ENCODE results near the gene LPCAT1. TPM values are rescaled to one million over a fixed set of nuclear protein-coding genes. Genes with fewer than 3 reads are reported as not detected.
"Not testable (repeated sequence)": the region's sequence is repeated elsewhere in the genome, so short reads cannot be mapped to it uniquely, and the experiment has no call there.

LPCAT1 gene
- polyA plus RNA-seq, 1 donor: 30.6 TPM

DNA sequence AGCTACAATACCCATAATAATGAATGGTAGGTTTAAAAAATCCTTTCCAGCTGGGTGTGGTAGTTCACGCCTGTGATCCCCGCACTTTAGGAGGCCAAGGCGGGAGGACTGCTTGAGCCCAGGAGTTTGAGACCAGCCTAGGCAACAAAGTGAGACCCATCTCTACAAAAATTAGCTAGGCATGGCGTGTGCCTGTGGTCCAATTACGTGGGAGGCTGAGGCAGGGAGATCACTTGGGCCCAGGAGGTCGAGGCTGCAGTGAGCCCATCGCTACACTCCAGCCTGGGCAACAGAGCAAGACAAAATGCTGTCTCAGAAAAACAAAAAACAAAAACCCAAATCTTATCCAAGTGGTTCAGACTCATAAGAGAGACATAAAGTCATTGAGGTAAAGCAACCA is 44.7 kb downstream of the LPCAT1 start:
- no peak for DNase-seq

DNA sequence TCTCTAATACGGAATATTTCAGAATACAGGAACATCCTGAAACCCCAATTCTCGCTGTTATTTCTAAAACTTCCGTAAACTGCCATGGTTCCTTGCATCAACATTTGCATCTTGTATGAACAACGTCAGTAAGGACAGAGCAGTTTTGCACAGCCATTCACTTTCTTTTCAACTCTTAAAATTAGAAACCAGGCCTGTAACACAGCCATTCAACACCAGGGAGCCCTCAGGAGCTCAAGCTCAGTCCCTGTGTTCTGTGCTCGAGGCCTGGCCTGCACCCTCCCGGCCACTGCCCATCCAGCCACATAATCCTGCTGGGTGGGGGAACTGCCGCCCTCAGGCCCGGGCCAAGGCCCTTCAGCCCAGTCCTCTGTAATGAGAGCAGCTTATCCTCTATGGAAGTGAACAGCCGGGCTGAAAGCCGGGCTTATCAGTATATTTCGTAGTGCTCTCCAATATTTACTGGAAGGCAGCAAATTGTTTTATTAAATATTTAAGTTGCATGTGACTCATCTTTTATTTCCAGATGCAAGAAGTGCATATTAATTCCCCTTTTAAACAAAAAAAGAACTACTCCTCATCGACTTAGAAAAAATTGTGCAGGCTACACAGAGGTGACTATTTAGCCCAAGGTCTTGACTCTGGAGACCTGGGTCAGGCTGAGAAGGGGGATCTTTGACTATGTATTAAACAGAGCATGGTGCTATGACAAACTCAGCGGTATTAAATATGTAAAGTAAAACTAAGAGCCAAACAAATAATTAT is 45.3 kb downstream of the LPCAT1 start:
- DNase-seq: no peak

DNA sequence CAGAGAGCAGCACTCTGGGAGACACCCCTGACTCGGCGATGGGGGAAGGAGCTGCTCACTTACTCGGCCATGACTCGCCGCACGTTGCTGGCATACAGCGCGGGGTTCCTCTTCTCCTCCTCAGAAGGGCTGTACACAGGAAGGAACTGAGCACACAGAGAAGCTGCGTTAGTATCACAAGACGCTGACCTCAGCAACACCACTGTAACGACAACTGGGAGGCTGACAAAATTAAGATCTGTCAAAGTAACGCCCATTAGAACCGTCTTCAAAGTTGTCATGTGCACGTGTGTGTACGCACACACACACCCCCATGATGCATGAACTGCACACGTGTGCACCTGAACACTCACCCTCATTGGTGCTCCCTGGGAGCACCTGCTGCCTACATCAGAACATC is 46.4 kb downstream of the LPCAT1 start:
- DNase-seq: no peak

- DNase-seq: no peak
Measured at GRCh38 chr5:1476967-1477310, 46.8 kb downstream of the LPCAT1 start.

DNA sequence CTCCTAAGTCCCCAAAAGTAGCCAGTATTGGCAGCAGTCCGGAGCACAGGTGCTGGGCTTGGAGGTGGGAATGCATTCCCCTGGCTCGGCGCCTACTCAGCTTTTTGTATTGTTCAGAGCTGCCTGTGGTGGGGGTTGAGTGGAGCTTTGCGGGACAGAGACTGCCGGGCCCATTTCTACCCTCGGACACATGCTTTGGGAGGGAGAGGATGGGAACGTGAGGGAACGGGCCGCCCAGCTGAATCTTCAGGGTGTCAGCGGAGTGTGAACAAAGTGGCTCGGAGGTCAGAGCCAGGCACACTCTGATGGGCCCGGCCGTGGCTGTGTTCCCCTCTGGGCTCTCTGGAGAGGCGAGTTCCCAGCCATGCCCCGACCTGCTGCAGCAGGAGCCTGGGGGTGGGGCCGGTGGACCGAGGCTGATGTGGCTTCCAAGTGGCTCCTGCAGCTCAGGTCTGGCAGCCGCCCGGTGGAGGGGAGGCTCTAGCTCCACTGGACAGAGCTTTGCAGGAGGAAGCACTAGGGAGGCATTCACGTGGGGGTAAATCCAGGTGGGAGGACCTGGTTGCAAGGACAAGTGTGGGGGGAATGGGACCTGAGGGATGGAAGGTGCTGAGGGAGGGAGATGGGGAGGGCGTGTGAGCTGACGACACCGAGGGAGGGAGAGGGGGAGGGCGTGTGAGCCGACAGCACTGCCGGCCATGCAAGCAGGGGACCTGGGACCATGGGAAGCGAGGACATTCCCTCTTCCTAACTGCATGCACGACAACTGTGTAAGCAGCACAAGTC is 47.4 kb downstream of the LPCAT1 start:
- no peak for DNase-seq

GRCh38 chr5:1475544-1475900 is 48.2 kb downstream of the LPCAT1 start:
- DNase-seq: not testable (repeated sequence)

DNA sequence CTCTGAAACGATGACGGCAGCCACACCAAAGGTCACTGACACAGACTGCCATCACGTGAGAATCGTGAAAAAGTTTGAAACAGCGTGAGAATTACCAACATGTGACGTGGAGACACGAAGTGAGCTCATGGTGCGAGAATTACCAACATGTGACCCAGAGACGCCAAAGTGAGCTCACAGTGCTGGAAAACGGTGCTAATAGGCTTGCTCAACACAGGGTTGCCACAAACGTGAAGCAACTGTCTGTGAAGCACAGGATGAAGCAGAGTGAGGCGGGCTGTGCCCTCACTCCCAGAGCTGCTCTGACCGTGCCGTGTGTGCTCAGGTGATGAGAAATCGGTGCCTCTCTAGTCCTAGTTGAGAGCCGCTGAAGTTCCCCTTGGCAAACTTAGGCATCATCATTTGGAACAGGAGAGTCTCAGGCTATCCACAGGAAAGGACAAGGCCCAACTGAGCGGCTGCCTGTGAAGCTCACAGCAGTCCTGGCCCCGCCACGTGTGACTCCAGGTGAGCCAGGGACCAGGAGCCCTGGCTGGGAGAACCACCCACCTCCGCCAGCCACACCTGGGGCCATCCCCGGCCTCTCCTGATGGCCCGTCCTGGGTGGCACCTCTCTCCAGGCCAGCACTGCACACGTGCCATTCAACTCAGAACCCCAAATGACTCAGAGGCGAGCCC is 48.8 kb downstream of the LPCAT1 start:
- DNase-seq: no peak

DNA sequence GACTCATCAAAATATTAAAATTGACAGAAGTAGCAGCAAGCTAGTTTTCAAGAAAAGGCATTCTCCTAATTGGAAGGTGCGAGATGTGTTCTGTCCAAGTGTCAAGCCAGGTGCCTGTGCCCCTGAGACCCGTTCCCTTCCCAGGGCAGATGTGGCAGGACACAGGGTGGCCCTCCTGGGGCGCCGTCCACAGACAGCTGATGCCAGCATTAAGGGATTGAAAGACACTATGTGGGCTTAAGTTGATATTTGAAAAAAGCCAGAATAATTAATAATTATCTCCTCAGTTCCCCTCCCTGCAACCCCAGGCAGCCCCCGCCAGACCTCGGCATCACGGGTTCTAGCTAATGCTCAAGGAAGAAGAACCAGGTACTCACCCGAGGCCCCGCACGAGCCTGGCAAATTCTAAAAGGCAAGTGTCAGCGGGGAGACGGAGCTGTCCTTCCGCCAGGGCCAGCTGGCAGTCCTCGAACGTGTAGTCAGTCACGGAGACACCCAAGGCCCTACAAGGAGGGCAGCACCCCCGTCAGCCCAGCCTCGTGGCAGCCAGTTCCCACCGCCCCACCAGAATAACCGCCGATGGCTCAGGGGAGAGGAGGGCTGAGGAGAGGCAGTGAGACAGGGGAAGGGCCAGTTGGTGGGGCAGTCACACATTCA is 49.4 kb downstream of the LPCAT1 start:
- DNase-seq: no peak

DNA sequence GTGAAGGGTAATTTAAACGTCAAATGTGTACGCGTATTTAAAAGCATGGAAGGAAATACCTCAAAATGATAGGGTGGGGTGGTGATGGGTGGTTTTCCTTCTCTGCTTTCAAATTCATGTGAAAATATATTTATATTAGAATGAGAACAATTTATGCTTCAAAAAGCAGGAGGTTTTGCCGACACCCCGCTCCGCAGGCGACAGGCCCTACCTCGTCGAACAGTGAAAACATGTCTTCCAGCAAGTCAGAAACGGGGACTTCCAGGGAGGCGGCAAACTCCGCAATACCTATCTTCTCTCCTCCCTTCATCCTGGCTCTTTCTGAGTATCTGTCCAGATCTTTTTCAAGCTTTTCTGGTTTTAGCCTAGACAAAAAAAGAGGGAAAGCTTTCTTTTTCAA is 50.0 kb downstream of the LPCAT1 start:
- DNase-seq: no peak

- no peak for DNase-seq
Measured at GRCh38 chr5:1472964-1473628, 50.7 kb downstream of the LPCAT1 start.

DNA sequence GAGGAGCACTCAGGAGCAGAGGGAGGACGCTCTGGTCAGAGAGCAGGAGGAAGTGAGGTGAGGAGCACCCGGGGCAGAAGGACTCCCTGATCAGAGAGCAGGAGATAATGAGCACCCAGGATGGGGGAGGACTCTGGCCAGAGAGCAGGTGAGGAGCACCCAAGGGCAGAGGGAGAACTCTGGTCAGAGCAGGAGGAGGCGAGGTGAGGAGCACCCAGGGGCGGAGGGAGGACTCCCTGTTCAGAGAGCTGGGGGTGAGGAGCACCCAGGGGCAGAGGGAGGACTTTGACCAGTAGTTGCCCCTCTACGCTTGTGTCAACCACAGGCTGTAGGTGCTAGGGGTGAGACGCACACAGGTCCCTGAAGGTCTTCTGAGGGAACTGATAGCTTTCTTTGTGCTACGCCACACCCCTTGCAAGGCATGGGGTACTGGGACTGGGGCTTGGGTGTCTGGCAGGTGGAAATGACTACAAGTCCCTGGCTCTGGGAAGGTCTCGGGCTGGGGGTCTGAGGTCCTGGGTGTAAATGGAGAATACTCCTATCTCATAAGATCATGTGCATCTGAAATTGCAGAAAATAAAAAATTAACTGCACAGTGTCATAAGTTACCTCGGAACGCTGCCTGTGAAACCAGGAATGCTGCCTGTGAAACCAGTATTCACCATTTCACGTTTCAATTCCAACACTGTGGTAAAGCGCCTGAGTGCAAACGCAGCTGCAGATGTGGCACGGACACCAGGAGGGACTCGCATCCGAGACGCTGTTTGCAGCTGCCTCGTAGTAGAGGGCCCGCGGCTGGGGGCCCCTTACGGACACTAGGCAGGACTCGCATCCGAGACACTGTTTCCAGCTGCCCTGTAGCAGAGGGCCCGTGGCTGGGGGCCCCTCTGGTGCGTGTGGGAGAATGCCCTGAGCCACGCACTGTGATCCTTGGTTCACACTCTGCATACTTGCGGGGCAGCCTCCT is 51.5 kb downstream of the LPCAT1 start:
- no peak for DNase-seq

DNA sequence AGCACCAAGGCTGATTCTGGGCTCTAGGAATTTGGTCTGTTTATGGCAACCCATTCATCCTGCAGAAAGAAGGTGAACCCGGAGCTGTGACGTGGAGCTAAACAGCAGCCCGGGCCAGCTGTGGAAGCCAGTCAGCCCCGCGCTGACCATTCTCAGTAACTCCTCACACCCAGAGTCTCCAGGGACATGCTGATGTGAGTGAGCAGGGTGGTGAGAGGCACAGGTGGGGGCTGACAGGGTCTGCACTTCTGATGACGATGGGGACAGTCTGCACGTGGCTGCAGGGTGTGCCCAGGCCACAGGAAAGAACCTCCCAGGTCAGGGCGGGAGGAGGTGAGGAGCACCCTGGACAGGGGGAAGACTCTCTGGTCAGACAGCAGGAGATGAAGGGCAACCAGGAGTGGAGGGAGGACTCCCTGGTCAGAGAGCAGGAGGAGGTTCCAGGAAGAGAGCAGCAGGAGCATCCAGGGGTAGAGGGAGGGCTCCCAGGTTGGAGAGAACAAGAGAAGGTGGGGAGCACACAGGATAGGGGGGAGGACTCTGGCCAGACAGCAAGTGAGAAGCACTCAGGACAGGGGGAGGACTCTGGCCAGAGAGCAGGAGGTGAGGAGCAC is 52.4 kb downstream of the LPCAT1 start:
- no peak for DNase-seq

GRCh38 chr5:1470762-1471211 is 53.0 kb downstream of the LPCAT1 start:
- DNase-seq: no peak

GRCh38 chr5:1468629-1469527 is 54.9 kb downstream of the LPCAT1 start:
- no peak for DNase-seq

- no peak for DNase-seq
Measured at GRCh38 chr5:1468247-1468612, 55.5 kb downstream of the LPCAT1 start.

DNA sequence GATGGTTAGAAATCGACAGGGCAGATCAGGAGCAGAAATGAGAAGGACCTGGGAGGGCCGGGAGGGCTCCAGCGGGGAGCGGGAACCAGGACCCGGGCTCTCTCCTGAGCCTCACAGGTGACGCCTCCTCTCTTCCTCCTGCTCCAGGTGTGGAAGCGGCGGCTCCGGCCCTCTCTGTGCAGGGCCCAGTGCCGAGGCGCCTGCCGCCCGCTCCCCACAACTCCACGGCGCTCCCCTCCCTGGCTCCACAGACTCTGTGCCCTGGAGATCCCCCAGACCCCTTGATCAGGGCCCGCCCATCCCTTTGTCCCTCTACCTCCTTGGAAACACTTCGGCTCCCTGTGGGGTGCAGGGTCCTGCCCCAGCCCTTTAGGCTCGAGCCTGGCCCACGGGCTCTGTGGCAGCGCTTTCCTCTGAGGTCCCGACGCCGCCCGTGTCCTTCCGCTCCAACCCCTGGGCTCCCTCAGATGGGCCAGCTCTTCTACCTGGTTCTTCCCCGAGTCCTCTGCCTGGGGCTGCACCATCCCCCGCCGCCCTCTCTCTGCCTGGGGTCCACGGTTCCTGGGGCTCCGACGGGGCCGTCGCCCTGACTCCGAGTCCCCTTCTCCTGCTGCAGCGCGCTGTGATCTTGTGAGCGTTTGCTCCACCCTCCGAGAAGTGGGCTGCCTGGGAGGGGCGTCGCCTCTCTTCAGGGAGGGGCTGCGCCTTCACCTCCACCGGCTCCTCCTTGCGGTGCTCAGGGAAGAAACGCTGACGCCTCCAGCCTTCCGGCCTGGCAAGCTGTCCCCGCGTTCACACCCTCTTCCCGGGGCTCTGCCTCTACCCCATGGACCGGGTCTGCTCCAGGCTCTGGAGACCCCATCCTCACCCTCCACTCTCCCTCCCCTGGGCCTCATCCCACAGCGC is 56.2 kb downstream of the LPCAT1 start:
- DNase-seq: no peak

DNA sequence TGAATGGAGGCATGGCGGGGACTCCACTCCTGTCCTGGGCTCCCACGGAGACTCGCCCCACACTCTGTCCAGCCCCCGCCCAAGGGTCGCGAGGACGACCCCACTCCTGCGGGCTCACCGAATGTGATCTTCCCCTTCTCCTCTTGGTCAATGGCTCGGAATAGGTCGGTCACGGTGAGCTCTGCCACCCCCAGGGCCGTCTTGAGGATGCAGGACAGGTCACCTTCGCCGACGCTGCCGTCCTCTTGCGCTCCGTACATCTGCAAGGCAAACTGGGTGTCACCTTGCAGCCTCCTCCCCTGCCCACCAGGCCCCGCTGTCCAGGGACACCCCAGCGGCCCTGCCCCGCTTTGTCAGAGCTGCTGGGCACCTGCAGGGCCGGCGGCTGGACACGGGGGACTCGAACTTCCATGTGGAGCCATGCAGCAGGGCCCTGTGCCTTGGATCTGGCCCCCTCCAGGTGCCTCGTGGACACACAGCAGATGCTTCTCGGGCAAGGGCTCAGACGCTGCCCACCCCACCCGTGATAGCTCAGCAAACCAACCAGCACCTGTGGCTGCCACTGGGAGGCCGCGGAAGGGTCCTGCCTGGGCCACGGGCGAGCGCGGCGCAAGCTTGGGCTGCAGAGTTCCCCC is 57.0 kb downstream of the LPCAT1 start:
- no peak for DNase-seq

- no peak for DNase-seq
Measured at GRCh38 chr5:1465966-1466471, 57.7 kb downstream of the LPCAT1 start.
